Heart left ventricle (tissue), 13 donors: ENCODE measurements around the gene PPP1R12B.

Experiments used
- CTCF ChIP-seq, 12 donors: fragments of 200-600 bp; sonication (generic) in 4 of 12; IDR thresholded peaks; one replicate each; pipeline versions ENCODE4 v1.5.0 to v1.8.0; 2018 to 2022; ENCODE audit warnings: antibody characterized with exemption in 12 of 12, mild to moderate bottlenecking in 5 of 12
- POLR2A ChIP-seq, 2 donors: fragments of 450-650 bp; IDR thresholded peaks; one replicate each; pipeline ENCODE4 v1.6.1; 2017; ENCODE audit warnings: antibody characterized with exemption in 2 of 2, mild to moderate bottlenecking in 2 of 2, moderate library complexity in 2 of 2
- donor health status: ischemic (EF 13 %, LVEDD 7.1; RV severe dilation, severe dysfunction).
- donor health status: DM: no; HTN: yes; CAD: no.
- donor health status: DM: no; HTN: no; CAD: no.
- donor health status: ischemic (EF 25% LVEDD 6.9; RV normal size, moderate dysfunction).
- donor health status: ischemic (EF 25% LVEDD 5.7; RV mildly dilated, moderate dysfunction).
- donor health status: ischemic (EF 35%, LVEDD 5.7; RV mildly dilated, moderate dysfunction).
- donor health status: nonischemic (EF 11% LVEDD 7.7; RV severe dilation, severe dysfunction).
- donor health status: DM: yes; HTN: yes; CAD: no.
- donor health status: PGD.
- donor health status: ischemic (EF 29% LVEDD 5.4; RV normal size, mild dysfunction).
- donor health status: nonischemic (EF 23%, LVEDD 6.1; RV moderate dilation, normal function).

GRCh38 chr1:202397256-202397655 lies 48.8 kb downstream of the PPP1R12B start:
- TF ChIP-seq CTCF (IDR thresholded peaks at IDR 0.05): no peak
- no peak for TF ChIP-seq POLR2A (IDR thresholded peaks at IDR 0.05)
